ENCODE data around the gene MAGOH. TPM values are rescaled to one million over a fixed set of nuclear protein-coding genes. Genes with fewer than 3 reads are reported as not detected.

MAGOH gene
- total and polyA plus RNA-seq, 2 of the 13 experiments (the other 11 are each of a cell fraction or from before 2014, with no cell fraction given), result 24.1 to 87.0 TPM

DNA sequence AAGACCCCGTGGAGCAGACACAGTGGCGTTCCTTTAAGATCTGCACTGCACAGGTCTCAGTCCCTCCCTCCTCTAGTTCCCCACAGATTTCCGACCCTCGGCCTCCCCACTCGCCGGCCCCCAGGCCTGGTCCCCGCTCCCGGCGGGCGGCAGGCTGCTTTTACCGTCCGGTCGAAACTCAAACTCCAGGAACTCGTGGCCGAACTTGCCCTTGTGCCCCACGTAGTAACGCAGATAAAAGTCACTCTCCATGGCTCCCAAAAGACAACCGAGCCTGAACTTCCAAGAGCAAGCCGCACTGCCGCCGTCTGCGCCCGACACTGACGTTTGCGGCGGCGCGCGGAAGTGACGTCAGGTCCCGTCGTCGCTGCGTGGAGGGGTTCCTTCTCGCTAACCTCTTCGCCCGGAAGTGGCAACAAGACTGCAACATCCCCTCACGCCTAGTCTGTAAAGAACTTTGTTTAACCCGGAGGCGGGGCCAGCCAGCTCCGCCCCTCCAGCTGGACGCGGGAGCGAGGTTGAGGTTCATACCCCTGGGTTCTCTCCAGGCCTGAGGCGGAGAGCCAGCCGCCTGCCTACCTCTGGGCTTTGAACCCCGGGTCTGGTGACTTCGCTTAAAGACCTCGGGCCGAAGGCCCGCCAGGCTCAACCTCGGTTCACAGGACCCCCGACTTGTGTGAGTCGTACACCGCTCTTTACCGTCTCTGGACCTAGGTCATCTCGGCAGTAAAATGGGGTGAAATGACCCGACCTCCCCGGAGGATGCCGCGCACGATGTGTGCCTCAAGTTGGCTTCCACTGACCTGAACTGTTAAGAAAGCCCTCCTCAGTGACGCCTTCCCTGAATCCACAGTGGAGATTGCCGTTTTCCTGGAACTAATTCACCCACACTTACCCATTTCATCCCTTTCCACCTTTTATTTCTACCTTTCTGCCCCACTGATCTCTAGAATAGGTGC lies at the start of gene MAGOH (continued):
- TF ChIP-seq HOXA9 (CRISPR knock-in tag; IDR thresholded peaks at IDR 0.05; ENCODE audit: borderline replicate concordance) (no peak), ZNF879 (CRISPR knock-in tag; IDR thresholded peaks at IDR 0.05) (no peak), JUNB (CRISPR knock-in tag; IDR thresholded peaks at IDR 0.05; ENCODE audit: borderline replicate concordance) (no peak), ZNF563 (CRISPR knock-in tag; IDR thresholded peaks at IDR 0.05) (peak; percentile 81; the same call in 1 of the 2 replicates), ETS1 (CRISPR knock-in tag; IDR thresholded peaks at IDR 0.05) (peak; percentile 76; the same call in 1 of the 2 replicates), SUZ12 (IDR thresholded peaks at IDR 0.05; ENCODE audit: low read depth, low read length) (no peak), ZNF670 (CRISPR knock-in tag; IDR thresholded peaks at IDR 0.05; ENCODE audit: borderline replicate concordance) (no peak), ZSCAN12 (CRISPR knock-in tag; IDR thresholded peaks at IDR 0.05) (no peak), ZNF281 (CRISPR knock-in tag; IDR thresholded peaks at IDR 0.05; ENCODE audit: borderline replicate concordance) (peak; percentile 25; the same call in 1 of the 2 replicates), SNAPC5 (CRISPR knock-in tag; IDR thresholded peaks at IDR 0.05; ENCODE audit: borderline replicate concordance) (no peak), ZNF33B (CRISPR knock-in tag; IDR thresholded peaks at IDR 0.05) (no peak), ZNF512B (CRISPR knock-in tag; IDR thresholded peaks at IDR 0.05; ENCODE audit: borderline replicate concordance) (no peak), RFXANK (CRISPR knock-in tag; IDR thresholded peaks at IDR 0.05) (peak; percentile 71; the same call in 1 of the 2 replicates), ZBTB43 (CRISPR knock-in tag; conservative IDR thresholded peaks at IDR 0.05) (no peak)
- TF ChIP-seq, protein P1, sequence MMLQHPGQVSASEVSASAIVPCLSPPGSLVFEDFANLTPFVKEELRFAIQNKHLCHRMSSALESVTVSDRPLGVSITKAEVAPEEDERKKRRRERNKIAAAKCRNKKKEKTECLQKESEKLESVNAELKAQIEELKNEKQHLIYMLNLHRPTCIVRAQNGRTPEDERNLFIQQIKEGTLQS (CRISPR knock-in tag; IDR thresholded peaks at IDR 0.05), result no peak
- TF ChIP-seq, protein P2, sequence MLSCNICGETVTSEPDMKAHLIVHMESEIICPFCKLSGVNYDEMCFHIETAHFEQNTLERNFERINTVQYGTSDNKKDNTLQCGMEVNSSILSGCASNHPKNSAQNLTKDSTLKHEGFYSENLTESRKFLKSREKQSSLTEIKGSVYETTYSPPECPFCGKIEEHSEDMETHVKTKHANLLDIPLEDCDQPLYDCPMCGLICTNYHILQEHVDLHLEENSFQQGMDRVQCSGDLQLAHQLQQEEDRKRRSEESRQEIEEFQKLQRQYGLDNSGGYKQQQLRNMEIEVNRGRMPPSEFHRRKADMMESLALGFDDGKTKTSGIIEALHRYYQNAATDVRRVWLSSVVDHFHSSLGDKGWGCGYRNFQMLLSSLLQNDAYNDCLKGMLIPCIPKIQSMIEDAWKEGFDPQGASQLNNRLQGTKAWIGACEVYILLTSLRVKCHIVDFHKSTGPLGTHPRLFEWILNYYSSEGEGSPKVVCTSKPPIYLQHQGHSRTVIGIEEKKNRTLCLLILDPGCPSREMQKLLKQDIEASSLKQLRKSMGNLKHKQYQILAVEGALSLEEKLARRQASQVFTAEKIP (CRISPR knock-in tag; IDR thresholded peaks at IDR 0.05; ENCODE audit: borderline replicate concordance), result no peak

Measured in HepG2 (cell line).